Endothelial cell (in vitro differentiated cells): Measurements from ENCODE around the gene NEDD4L. TPM values are rescaled to one million over a fixed set of nuclear protein-coding genes. Genes with fewer than 3 reads are reported as not detected.

ENCODE experiments used
- DNase-seq: peaks from one replicate; pipeline ENCODE4 v3.0.0; 2021; ENCODE audit warnings: low spot score
- H3K27ac Mint-ChIP-seq: one replicate; pipeline ENCODE4 v1.8.0; 2021; ENCODE audit warnings: mixed read lengths, inconsistent platforms; ENCODE audit not compliant: unreplicated experiment
- H3K27me3 Mint-ChIP-seq: one replicate; pipeline ENCODE4 v1.8.0; 2021; ENCODE audit warnings: mild to moderate bottlenecking, moderate library complexity, mixed read lengths, inconsistent platforms; ENCODE audit not compliant: unreplicated experiment
- H3K36me3 Mint-ChIP-seq: one replicate; pipeline ENCODE4 v1.8.0; 2021; ENCODE audit warnings: mild to moderate bottlenecking, low read depth, mixed read lengths, inconsistent platforms; ENCODE audit not compliant: unreplicated experiment
- H3K4me1 Mint-ChIP-seq: one replicate; pipeline ENCODE4 v1.8.0; 2021; ENCODE audit warnings: mild to moderate bottlenecking, mixed read lengths, inconsistent platforms; ENCODE audit not compliant: unreplicated experiment
- H3K4me3 Mint-ChIP-seq: one replicate; pipeline ENCODE4 v1.8.0; 2021; ENCODE audit warnings: mild to moderate bottlenecking, mixed read lengths, inconsistent platforms; ENCODE audit not compliant: unreplicated experiment
- H3K9me3 Mint-ChIP-seq: one replicate; pipeline ENCODE4 v1.8.0; 2021; ENCODE audit warnings: mixed read lengths, inconsistent platforms; ENCODE audit not compliant: unreplicated experiment
- CTCF ChIP-seq: fragments of 200-600 bp; sonication (generic); IDR thresholded peaks from one replicate; pipeline ENCODE4 v1.5.0; 2021; ENCODE audit warnings: antibody characterized with exemption; ENCODE audit not compliant: unreplicated experiment
- total RNA-seq: library from RNA; stranded (reverse); fragmentation: NEBNext Ultra II Directional; extraction: Animal tissue kit (Norgen Biotek cat#: 25700); gene quantifications from one replicate; pipeline ENCODE4 v1.2.1, GENCODE V29; 2021; ENCODE audit not compliant: unreplicated experiment

Gene NEDD4L
- total RNA-seq, 1 donor from 2014 or later = 42.8 TPM

- no peak for DNase-seq
- H3K4me3 Mint-ChIP-seq = no peak overlapping the region
- H3K27ac Mint-ChIP-seq = no peak overlapping the region
- no peak for TF ChIP-seq CTCF
- H3K27me3 Mint-ChIP-seq = no peaks in the 10 kb centered on the region
- no peaks in the 10 kb centered on the region for H3K36me3 Mint-ChIP-seq
- no peaks in the 10 kb centered on the region for H3K9me3 Mint-ChIP-seq
- H3K4me1 Mint-ChIP-seq = no peaks in the 10 kb centered on the region
Observed at GRCh38 chr18:58438958-58439300, 394.9 kb downstream of the NEDD4L start.

DNA sequence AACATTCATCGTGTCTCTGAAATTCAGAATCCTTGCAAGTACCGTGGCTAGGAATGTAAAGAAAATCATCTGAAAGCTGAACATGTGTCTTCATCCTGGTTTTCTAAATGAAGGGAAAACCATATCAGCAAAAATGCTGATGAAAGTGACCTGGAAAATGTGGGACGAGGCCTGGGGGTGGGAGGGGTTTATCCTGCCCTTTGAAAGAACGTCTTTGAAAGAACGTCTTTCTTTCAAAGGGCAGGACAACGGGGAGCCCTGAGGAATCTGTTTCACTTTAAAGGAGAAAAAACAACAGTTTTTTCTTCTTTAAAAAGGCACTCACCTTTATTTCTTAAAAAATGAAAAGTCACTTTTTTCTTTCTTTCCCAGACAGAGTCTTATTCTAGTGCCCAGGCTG, 399.6 kb downstream of the NEDD4L start:
- H3K36me3 Mint-ChIP-seq = no peaks in the 10 kb centered on the region
- no peak for DNase-seq
- H3K4me1 Mint-ChIP-seq = peaks cover 4% of the 10 kb centered on the region
- peaks cover 2% of the 10 kb centered on the region for H3K27me3 Mint-ChIP-seq
- TF ChIP-seq CTCF = no peak
- no peak overlapping the region for H3K27ac Mint-ChIP-seq
- no peaks in the 10 kb centered on the region for H3K9me3 Mint-ChIP-seq
- H3K4me3 Mint-ChIP-seq = no peak overlapping the region

GRCh38 chr18:58446391-58447060, 402.5 kb downstream of the NEDD4L start:
- Mint-ChIP-seq H3K36me3 (no peaks in the 10 kb centered on the region), H3K4me1 (peaks cover 12% of the 10 kb centered on the region), H3K9me3 (no peaks in the 10 kb centered on the region), H3K4me3 (no peak overlapping the region), H3K27me3 (peaks cover 2% of the 10 kb centered on the region), H3K27ac (no peak overlapping the region)
- no peak for DNase-seq
- TF ChIP-seq CTCF = no peak

DNA sequence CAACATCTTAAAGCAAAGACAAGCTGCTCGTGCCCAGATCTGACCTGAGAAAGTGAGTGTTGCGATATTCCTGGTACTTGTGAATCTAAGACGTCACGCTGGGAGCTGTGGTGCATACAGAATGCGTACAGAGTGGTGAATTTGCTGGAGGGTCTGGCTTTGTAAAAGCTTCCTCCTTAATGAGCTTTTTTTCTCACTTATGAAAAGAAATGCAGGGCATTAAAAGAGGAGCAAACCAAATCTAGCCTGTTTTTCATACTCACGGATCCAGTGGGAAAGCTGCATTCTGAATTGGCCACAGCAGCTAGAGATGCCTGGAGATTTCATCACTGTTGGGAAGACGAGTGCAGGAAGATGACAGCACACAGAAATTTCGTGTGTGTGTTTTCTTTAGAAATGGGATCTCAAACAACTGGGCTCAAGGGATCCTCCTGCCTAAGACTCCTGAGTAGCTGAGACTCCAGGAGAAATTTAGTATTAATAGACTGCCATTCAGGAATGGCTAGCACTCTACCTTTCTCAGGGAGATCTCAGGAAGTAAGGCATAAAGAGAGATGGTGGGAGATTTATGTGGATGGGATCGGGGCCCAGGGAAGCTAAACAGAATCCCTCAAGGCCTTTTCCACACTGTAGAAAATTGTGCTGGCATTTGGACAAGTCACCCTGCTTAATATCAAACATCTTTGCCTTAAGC, 403.5 kb downstream of the NEDD4L start:
- TF ChIP-seq CTCF = no peak
- H3K4me1 Mint-ChIP-seq = peaks cover 12% of the 10 kb centered on the region
- peaks cover 2% of the 10 kb centered on the region for H3K27me3 Mint-ChIP-seq
- H3K9me3 Mint-ChIP-seq = no peaks in the 10 kb centered on the region
- no peak overlapping the region for H3K27ac Mint-ChIP-seq
- no peak for DNase-seq
- no peaks in the 10 kb centered on the region for H3K36me3 Mint-ChIP-seq
- H3K4me3 Mint-ChIP-seq = no peak overlapping the region

- no peak for DNase-seq
- H3K9me3 Mint-ChIP-seq = no peaks in the 10 kb centered on the region
- H3K4me1 Mint-ChIP-seq = peaks cover 12% of the 10 kb centered on the region
- peaks cover 2% of the 10 kb centered on the region for H3K27me3 Mint-ChIP-seq
- H3K4me3 Mint-ChIP-seq = no peak overlapping the region
- H3K36me3 Mint-ChIP-seq = no peaks in the 10 kb centered on the region
- no peak for TF ChIP-seq CTCF
- H3K27ac Mint-ChIP-seq = no peak overlapping the region
Observed at GRCh38 chr18:58449464-58449863, 405.4 kb downstream of the NEDD4L start.
